Central memory CD4-positive, alpha-beta T cell (primary cell): Measurements from ENCODE around the gene CAPN3.
"Not testable (repeated sequence)": the region's sequence is repeated elsewhere in the genome, so short reads cannot be mapped to it uniquely, and the experiment has no call there.

ENCODE experiments used
- DNase-seq: peaks from one replicate; pipeline ENCODE4 v3.0.0; 2022
- total RNA-seq, 3 experiments: gene quantifications; one replicate each; lab custom pipeline; 2026; lab: John Stamatoyannopoulos, UW

The CAPN3 gene
- 0.85 to 17.4 (median 10.9) reads per million in 3 experiments for total RNA-seq

- no peak for DNase-seq
Measured at GRCh38 chr15:42359249-42359648, at the start of gene CAPN3. TSS of gene CAPN3 (plus strand) at chr15:42359501. CDS start at chr15:42359806, 305 bp downstream.

- DNase-seq, result no peak
Measured at GRCh38 chr15:42313463-42313862, 45.8 kb upstream of the CAPN3 start.

DNA sequence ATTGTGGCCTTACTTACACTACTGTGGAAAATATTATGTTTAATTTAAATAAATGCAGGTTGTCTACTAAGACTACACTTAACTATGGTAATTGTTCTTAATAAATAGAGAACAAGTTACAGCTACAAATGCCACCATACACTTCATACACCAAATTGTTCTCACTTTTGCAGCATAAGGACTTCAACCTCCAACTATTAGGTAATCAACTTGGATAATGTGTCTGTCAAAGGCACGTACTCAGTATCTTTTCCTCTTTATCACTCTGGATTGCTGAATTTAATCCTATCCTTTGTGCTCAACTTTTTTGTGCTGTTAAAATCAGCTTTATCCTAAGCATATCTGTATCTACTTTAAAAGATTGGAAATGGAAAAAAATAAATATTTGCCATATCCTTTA lies 44.5 kb upstream of the CAPN3 start:
- DNase-seq, result no peak

DNA sequence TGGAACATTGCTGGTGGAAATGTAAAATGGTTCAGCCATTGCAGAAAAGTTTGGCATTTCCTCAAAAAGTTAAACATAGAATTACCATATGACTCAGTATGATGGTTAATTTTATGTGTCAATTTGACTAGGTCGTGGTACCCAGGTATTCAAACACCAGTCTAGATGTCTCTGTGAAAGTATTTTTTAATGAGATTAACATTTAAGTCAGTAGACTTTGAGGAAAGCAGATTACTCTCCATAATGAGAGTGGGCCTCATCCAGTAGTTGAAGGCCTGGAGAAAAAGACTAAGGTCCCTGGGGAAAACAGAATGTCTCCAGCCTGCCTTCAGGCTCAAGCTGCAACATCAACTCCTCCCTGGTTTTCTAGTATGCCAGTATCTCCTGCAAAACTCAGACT lies 43.8 kb upstream of the CAPN3 start:
- no peak for DNase-seq

GRCh38 chr15:42316282-42316805 lies 43.0 kb upstream of the CAPN3 start:
- DNase-seq, result not testable (repeated sequence)

GRCh38 chr15:42319206-42319605 lies 40.1 kb upstream of the CAPN3 start:
- DNase-seq, result no peak

DNA sequence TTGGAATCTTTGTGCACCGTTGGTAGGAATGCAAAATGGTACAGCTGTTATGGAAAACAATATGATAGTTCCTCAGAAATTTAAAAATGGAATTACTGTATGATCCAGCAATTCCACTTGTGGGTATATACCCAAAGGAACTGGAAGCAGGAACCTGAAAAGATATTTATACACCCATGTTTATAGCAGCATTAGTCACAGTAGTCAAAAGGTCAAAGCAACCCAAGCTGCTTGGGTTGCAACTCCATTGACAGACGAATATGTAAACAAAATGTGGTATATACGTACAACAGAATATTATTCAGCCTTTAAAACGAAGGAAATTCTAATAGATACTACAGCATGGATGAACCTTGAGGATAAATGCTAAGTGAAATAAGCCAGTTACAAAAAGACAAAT lies 35.0 kb upstream of the CAPN3 start:
- DNase-seq, result no peak

DNA sequence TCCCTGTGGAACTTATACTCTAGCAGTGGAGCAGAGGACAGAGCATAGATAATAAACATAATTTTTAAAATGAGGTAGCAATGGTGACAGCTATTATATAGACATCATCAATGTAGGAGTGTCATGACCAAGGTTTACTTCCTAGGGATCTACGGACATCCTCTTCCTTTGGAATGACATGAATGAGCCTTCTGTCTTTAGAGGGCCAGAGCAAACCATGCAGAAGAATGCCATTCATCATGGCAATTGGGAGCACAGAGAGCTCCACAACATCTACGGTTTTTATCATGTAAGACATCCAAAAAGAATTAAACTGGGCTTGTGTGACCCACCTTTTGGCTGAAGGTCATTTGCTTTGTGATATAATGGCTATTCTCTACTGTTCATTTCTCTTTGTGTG lies 30.1 kb upstream of the CAPN3 start:
- no peak for DNase-seq

DNA sequence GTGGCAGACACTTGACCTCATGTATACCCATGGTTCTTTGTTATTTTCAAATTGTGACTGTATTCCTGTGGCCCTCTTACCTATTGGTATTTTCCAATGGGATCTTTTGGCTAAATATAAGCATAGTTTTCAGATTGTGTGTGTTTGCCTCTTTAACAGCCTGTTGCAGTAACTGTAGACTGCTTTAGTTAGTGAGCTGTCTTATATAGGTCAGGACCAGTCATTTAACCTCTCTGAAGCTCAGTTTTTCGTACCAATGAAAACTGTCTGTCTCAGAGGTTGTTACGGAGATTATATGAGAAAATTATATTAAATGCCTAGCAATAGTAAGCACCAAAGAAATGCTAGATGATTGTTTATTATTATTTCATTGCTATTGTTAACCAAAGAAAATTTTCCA lies 29.3 kb upstream of the CAPN3 start:
- no peak for DNase-seq

DNA sequence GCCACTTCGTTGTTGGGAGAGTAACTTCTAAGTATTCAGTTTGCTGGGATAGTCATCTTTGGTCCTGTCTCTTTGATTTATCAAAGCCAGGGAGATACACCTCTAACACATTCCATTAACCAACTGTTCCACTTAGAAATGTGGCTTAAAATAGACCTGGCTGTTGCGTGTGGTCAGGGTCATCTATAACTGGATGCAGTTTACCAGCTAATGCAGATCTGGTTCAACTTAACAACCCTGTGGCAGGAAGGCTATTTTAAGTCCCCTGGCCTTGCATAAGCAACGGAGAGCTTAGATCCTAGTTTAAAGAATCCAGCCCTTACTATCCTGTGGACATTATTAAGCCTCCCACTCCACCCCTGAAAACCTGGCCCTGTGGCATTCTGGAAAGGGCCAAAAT lies 28.1 kb upstream of the CAPN3 start:
- no peak for DNase-seq

- no peak for DNase-seq
Measured at GRCh38 chr15:42332331-42332730, 27.0 kb upstream of the CAPN3 start.

- DNase-seq, result no peak
Measured at GRCh38 chr15:42335074-42335473, 24.2 kb upstream of the CAPN3 start.

DNA sequence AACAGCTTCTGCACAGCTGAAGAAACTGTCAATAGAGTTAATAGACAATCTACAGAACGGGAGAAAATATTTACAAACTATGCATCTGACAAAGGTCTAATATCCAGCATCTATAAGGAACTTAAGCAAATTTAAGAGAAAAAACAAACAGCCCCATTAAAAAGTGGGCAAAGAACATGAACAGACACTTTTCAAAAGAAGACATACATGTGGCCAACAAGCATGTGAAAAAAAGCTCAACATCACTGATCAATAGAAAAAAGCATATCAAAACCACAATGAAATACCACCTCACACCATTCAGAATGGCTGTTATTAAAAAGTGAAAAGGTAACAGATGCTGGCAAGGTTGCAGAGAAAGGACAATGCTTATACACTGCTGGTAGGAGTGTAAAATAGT lies 22.7 kb upstream of the CAPN3 start:
- DNase-seq, result not testable (repeated sequence)

- not testable (repeated sequence) for DNase-seq
Measured at GRCh38 chr15:42337104-42337503, 22.2 kb upstream of the CAPN3 start.

GRCh38 chr15:42338500-42338899 lies 20.8 kb upstream of the CAPN3 start:
- DNase-seq, result no peak

DNA sequence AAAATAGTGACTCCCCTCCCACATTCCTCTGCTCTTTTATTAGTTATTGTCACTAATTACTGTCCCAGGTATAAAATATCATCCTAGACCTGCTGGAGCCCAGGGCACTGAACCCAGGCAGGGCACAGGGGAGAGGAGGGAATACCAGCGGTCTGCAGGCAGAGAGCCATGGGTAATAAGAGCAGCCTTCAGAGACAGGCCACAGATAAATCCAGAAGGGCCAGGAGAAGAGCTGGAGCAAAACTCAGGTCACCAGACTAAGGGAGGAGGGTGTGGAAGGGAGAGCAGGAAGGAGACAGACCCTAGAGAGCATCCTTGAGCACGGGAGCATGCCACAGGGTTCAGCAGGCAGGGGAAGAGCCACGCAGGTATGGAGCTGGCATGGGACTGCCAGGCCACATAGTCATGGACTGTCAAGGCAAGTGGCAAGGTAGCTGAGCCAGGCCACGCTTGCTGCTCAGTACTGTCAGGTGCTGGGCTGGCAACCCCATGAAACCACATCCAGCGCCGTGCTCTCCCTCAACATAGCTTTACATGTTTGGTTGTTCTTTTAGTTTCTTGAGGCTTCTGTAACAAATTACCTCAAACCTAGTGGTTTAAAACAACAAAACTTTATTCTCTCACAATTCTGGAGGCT lies 15.6 kb upstream of the CAPN3 start:
- no peak for DNase-seq

- DNase-seq, result no peak
Measured at GRCh38 chr15:42344763-42345162, 14.5 kb upstream of the CAPN3 start.

DNA sequence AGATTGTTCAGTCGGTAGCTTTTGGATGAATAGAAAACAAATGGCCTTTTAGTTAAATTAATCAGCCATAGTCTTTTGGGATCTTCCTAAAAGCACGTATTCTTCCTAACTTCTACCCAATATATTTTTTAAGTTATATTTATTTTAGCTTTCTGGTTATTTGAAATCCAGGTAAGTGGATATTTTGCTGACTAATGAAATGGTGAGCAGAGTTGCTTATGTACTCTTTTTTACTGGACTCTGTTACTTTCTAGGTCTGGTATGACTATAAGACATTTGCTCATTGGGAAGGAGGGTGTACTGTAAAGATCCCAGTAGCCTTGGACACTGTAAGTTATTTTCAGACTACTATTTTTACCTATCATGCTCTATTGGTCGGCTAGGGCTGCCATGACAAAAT lies 13.8 kb upstream of the CAPN3 start:
- no peak for DNase-seq

- no peak for DNase-seq
Measured at GRCh38 chr15:42348083-42348482, 11.2 kb upstream of the CAPN3 start.

GRCh38 chr15:42349186-42349585 lies 10.1 kb upstream of the CAPN3 start:
- DNase-seq, result no peak

DNA sequence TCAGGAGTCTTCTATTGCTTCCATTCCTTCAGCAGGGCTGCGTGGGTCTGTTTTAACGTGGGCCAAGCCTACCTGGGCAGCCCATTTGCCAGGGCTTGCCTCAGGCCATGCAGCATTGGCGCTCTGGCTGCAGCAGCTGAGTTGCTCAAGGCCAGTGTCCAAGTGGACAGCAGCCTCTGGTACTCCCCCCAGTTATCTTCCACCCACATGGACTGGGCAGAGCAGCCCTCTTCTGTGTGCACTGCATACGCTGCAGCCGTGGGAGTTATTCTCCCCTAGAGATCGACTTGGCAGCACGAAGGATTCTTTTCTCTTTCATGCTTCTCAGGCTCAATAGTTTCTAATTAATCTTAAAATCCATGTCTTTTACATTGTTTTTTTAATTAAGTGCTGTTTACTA lies 6.9 kb upstream of the CAPN3 start:
- no peak for DNase-seq

GRCh38 chr15:42353061-42353460 lies 6.2 kb upstream of the CAPN3 start:
- no peak for DNase-seq

- no peak for DNase-seq
Measured at GRCh38 chr15:42354824-42355223, 4.5 kb upstream of the CAPN3 start.

DNA sequence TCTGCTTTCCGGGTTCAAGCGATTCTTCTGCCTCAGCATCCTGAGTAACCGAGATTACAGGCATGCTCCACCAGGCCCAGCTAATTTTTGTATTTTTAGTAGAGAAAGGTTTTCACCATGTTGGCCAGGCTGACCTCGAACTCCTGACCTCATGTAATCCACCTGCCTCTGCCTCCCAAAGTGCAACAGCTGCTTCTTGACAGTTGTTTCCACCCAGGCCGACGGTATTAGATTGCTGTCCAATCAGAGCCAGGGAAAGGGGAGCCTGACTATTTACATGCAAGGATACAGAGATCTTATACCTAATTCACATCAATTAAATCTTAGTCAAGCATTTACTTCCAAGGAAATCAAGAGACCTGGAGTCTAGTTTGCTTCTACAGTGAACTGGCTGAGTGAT lies 4.0 kb upstream of the CAPN3 start:
- no peak for DNase-seq

GRCh38 chr15:42356851-42357250 lies 2.5 kb upstream of the CAPN3 start:
- DNase-seq, result no peak
